Stimulated activated CD8-positive, alpha-beta memory T cell treated with anti-CD3 and anti-CD28 coated beads, Interleukin-2, amount 100 ng/mL, for 48 hours (primary cell): ENCODE data around the gene ZNRF4.
"Not testable (repeated sequence)": the region's sequence is repeated elsewhere in the genome, so short reads cannot be mapped to it uniquely, and the experiment has no call there.

Source experiments
- DNase-seq, 2 donors: peaks; one replicate each; pipeline ENCODE4 v3.0.0-alpha.2; 2020; ENCODE audit warnings: low read depth in 2 of 2

The ZNRF4 gene

GRCh38 chr19:5473646-5474045, 18.4 kb downstream of the ZNRF4 start:
- DNase-seq, result no peak

- DNase-seq, result no peak
These were observed 22.4 kb downstream of the ZNRF4 start for GRCh38 chr19:5477451-5478215.

GRCh38 chr19:5478241-5478924, 23.2 kb downstream of the ZNRF4 start:
- DNase-seq, result no peak

GRCh38 chr19:5478925-5479588, 23.8 kb downstream of the ZNRF4 start:
- DNase-seq, result no peak

GRCh38 chr19:5479958-5480357, 24.7 kb downstream of the ZNRF4 start:
- no peak for DNase-seq

GRCh38 chr19:5480427-5480836, 25.2 kb downstream of the ZNRF4 start:
- peak; percentile 8 to 20 for DNase-seq

GRCh38 chr19:5481957-5482356, 26.7 kb downstream of the ZNRF4 start:
- DNase-seq, result no peak

- DNase-seq, result no peak
These were observed 29.4 kb downstream of the ZNRF4 start for GRCh38 chr19:5484398-5485285.

- no peak for DNase-seq
These were observed 30.0 kb downstream of the ZNRF4 start for GRCh38 chr19:5485286-5485636.

GRCh38 chr19:5485658-5486057, 30.4 kb downstream of the ZNRF4 start:
- DNase-seq, result not testable (repeated sequence)

GRCh38 chr19:5487222-5487621, 32.0 kb downstream of the ZNRF4 start:
- no peak for DNase-seq

GRCh38 chr19:5489551-5489950, 34.3 kb downstream of the ZNRF4 start:
- no peak for DNase-seq

GRCh38 chr19:5491565-5491964, 36.3 kb downstream of the ZNRF4 start:
- no peak for DNase-seq

- no peak for DNase-seq
These were observed 37.0 kb downstream of the ZNRF4 start for GRCh38 chr19:5492281-5492634.

- DNase-seq, result no peak
These were observed 37.6 kb downstream of the ZNRF4 start for GRCh38 chr19:5492635-5493409.

GRCh38 chr19:5494773-5495172, 39.6 kb downstream of the ZNRF4 start:
- no peak for DNase-seq

GRCh38 chr19:5495792-5496191, 40.6 kb downstream of the ZNRF4 start:
- no peak for DNase-seq

- DNase-seq, result no peak
These were observed 42.1 kb downstream of the ZNRF4 start for GRCh38 chr19:5497297-5497696.

- no peak for DNase-seq
These were observed 43.8 kb downstream of the ZNRF4 start for GRCh38 chr19:5498830-5499550.

GRCh38 chr19:5501907-5502306, 46.7 kb downstream of the ZNRF4 start:
- no peak for DNase-seq

- DNase-seq, result no peak
These were observed 48.4 kb downstream of the ZNRF4 start for GRCh38 chr19:5503598-5503997.
